IMR-90 (cell line): ENCODE measurements around the gene RNF125. TPM values are rescaled to one million over a fixed set of nuclear protein-coding genes. Genes with fewer than 3 reads are reported as not detected.

Experiments used
- ATAC-seq: fragments of 200-7000 bp; cut with Tn5 transposase; 2 replicates; pipeline ENCODE4 v1.9.1; 2020; ENCODE audit warnings: low read depth, mild to moderate bottlenecking, moderate library complexity
- BruUV-seq: library from RNA; stranded (reverse); fragments of 400-500 nt; replicated peaks from 2 replicates; lab custom pipeline; 2021; lab: Mats Ljungman, UMichigan
- CTCF ChIA-PET: fragments of 300-600 bp; formaldehyde crosslinking; extraction: SDS; loops from one replicate; lab custom pipeline; 2021; ENCODE audit warnings: antibody characterized with exemption; lab: Yijun Ruan, JAX
- POLR2A ChIA-PET: fragments of 300-600 bp; sonication (Branson Sonifier 250); formaldehyde crosslinking; loops from one replicate; lab custom pipeline; 2022; ENCODE audit warnings: antibody characterized with exemption; ENCODE audit not compliant: unreplicated experiment; lab: Charles Lee
- DNase-seq: peaks from one replicate; pipeline ENCODE4 v3.0.0; 2013
- H2AFZ ChIP-seq: replicated peaks from 2 replicates; pipeline ENCODE3; 2013; ENCODE audit warnings: low read length, mild to moderate bottlenecking; ENCODE audit not compliant: poor library complexity
- H2AK5ac ChIP-seq: 2 replicates; pipeline ENCODE4 v1.6.1; 2013; ENCODE audit warnings: low read depth, low read length, inconsistent platforms
- H2AK9ac ChIP-seq: replicated peaks from 2 replicates; pipeline ENCODE3; 2013; ENCODE audit warnings: mild to moderate bottlenecking, low read depth, low read length, moderate library complexity; ENCODE audit not compliant: poor library complexity
- H2BK120ac ChIP-seq: 2 replicates; pipeline ENCODE4 v1.6.1; 2013; ENCODE audit warnings: low read depth, low read length, inconsistent platforms
- H2BK15ac ChIP-seq: 3 replicates; pipeline ENCODE4 v1.6.1; 2013; ENCODE audit warnings: low read depth, low read length, inconsistent platforms
- H2BK20ac ChIP-seq: 2 replicates; pipeline ENCODE4 v1.6.1; 2013; ENCODE audit warnings: low read depth, mild to moderate bottlenecking, inconsistent platforms, low read length, moderate library complexity
- H2BK5ac ChIP-seq: 2 replicates; pipeline ENCODE4 v1.6.1; 2013; ENCODE audit warnings: mild to moderate bottlenecking, low read depth, low read length, inconsistent platforms; ENCODE audit not compliant: poor library complexity, severe bottlenecking
- H3K14ac ChIP-seq: replicated peaks from 2 replicates; pipeline ENCODE4 v1.6.1; 2013; ENCODE audit warnings: low read depth, low read length, inconsistent platforms
- H3K18ac ChIP-seq: 2 replicates; pipeline ENCODE4 v1.6.1; 2013; ENCODE audit warnings: low read depth, low read length, control low read depth
- H3K23ac ChIP-seq: 2 replicates; pipeline ENCODE4 v1.6.1; 2013; ENCODE audit warnings: low read depth, low read length, inconsistent platforms
- H3K27ac ChIP-seq: 2 replicates; pipeline ENCODE4 v1.5.1; 2013; ENCODE audit warnings: mild to moderate bottlenecking, control low read depth, low read length; ENCODE audit not compliant: insufficient read depth
- H3K27me3 ChIP-seq: 2 replicates; pipeline ENCODE4 v1.6.1; 2013; ENCODE audit warnings: low read length; ENCODE audit not compliant: control insufficient read depth, insufficient read depth
- H3K36me3 ChIP-seq: 2 replicates; pipeline ENCODE4 v1.6.1; 2013; ENCODE audit warnings: low read length, mixed read lengths; ENCODE audit not compliant: control insufficient read depth, insufficient read depth
- H3K4ac ChIP-seq: 2 replicates; pipeline ENCODE4 v1.6.1; 2013; ENCODE audit warnings: low read depth, low read length, inconsistent platforms
- H3K4me1 ChIP-seq: 2 replicates; pipeline ENCODE4 v1.6.1; 2013; ENCODE audit warnings: low read length, mixed read lengths; ENCODE audit not compliant: control insufficient read depth, insufficient read depth
- H3K4me2 ChIP-seq: 2 replicates; pipeline ENCODE4 v1.6.1; 2013; ENCODE audit warnings: low read depth, mild to moderate bottlenecking, control low read depth, low read length, moderate library complexity
- H3K4me3 ChIP-seq: 2 replicates; pipeline ENCODE4 v1.5.1; 2013; ENCODE audit warnings: low read depth, mild to moderate bottlenecking, control low read depth, low read length, moderate library complexity; ENCODE audit not compliant: insufficient read depth
- H3K56ac ChIP-seq: 2 replicates; pipeline ENCODE4 v1.6.1; 2013; ENCODE audit warnings: low read length, inconsistent platforms; ENCODE audit not compliant: insufficient read depth; ENCODE audit errors: extremely low read depth
- H3K79me1 ChIP-seq, 2 experiments: 2 replicates each; pipeline ENCODE4 v1.6.1; 2013; ENCODE audit warnings: low read length in 2 of 2, inconsistent platforms in 1 of 2, low read depth in 1 of 2
- H3K9ac ChIP-seq: 2 replicates; pipeline ENCODE4 v1.6.1; 2013; ENCODE audit warnings: low read depth, low read length, control low read depth
- H3K9me1 ChIP-seq: 2 replicates; pipeline ENCODE4 v1.6.1; 2013; ENCODE audit warnings: low read length, inconsistent platforms; ENCODE audit not compliant: insufficient read depth
- H3K9me3 ChIP-seq: 2 replicates; pipeline ENCODE4 v1.6.1; 2013; ENCODE audit warnings: low read length; ENCODE audit not compliant: control insufficient read depth, insufficient read depth
- H4K20me1 ChIP-seq: 2 replicates; pipeline ENCODE4 v1.6.1; 2013; ENCODE audit warnings: low read length, inconsistent platforms; ENCODE audit not compliant: insufficient read depth
- H4K5ac ChIP-seq: 2 replicates; pipeline ENCODE4 v1.6.1; 2013; ENCODE audit warnings: mild to moderate bottlenecking, low read depth, low read length, control low read depth
- H4K8ac ChIP-seq, 2 experiments: 2 replicates each; pipeline ENCODE4 v1.6.1; 2013; ENCODE audit warnings: low read depth in 2 of 2, low read length in 2 of 2, control low read depth in 1 of 2, inconsistent platforms in 1 of 2
- H4K91ac ChIP-seq: 2 replicates; pipeline ENCODE4 v1.6.1; 2013; ENCODE audit warnings: low read depth, low read length, inconsistent platforms; ENCODE audit not compliant: insufficient read depth
- BHLHE40 ChIP-seq: fragments of 150-350 bp; IDR thresholded peaks from 2 replicates; pipeline ENCODE4 v1.6.1; 2016; ENCODE audit warnings: mild to moderate bottlenecking, low read depth, low read length
- CEBPB ChIP-seq: IDR thresholded peaks from 2 replicates; pipeline ENCODE4 v1.6.1; 2012; ENCODE audit warnings: low read depth, low read length, improper control_type of control experiment
- CHD1 ChIP-seq: IDR thresholded peaks from 2 replicates; pipeline ENCODE4 v1.6.1; 2012; ENCODE audit warnings: low read depth, low read length, improper control_type of control experiment
- ELK1 ChIP-seq: fragments of 150-350 bp; IDR thresholded peaks from 2 replicates; pipeline ENCODE4 v1.6.1; 2016; ENCODE audit warnings: low read depth, mild to moderate bottlenecking, low read length, moderate library complexity, borderline replicate concordance
- FOS ChIP-seq: fragments of 150-350 bp; IDR thresholded peaks from 2 replicates; pipeline ENCODE4 v1.6.1; 2016; ENCODE audit warnings: low read depth, low read length
- MAZ ChIP-seq: IDR thresholded peaks from 2 replicates; pipeline ENCODE4 v1.6.1; 2012; ENCODE audit warnings: low read depth, mild to moderate bottlenecking, low read length, improper control_type of control experiment, moderate library complexity, borderline replicate concordance
- NFE2L2 ChIP-seq: fragments of 150-350 bp; IDR thresholded peaks from 2 replicates; pipeline ENCODE4 v1.6.1; 2016; ENCODE audit warnings: low read depth, mild to moderate bottlenecking, low read length
- POLR2A ChIP-seq: IDR thresholded peaks from 2 replicates; pipeline ENCODE4 v1.6.1; 2012; ENCODE audit warnings: mild to moderate bottlenecking, low read depth, low read length
- RAD21 ChIP-seq: IDR thresholded peaks from 2 replicates; pipeline ENCODE4 v1.6.1; 2012; ENCODE audit warnings: low read length, improper control_type of control experiment
- RCOR1 ChIP-seq: IDR thresholded peaks from 2 replicates; pipeline ENCODE4 v1.6.1; 2012; ENCODE audit warnings: mild to moderate bottlenecking, low read length, improper control_type of control experiment; ENCODE audit not compliant: insufficient replicate concordance
- RFX5 ChIP-seq: IDR thresholded peaks from 2 replicates; pipeline ENCODE4 v1.8.0; 2012; ENCODE audit warnings: low read depth, mild to moderate bottlenecking, low read length, moderate library complexity
- SMC3 ChIP-seq: fragments of 150-350 bp; IDR thresholded peaks from 2 replicates; pipeline ENCODE4 v1.6.1; 2016; ENCODE audit warnings: low read depth, mild to moderate bottlenecking, antibody characterized with exemption, low read length, moderate library complexity
- USF2 ChIP-seq: fragments of 150-350 bp; IDR thresholded peaks from 2 replicates; pipeline ENCODE4 v1.6.1; 2017; ENCODE audit warnings: mild to moderate bottlenecking, antibody characterized with exemption, low read length, low read depth
- WGBS, 2 experiments: methylation state at CpG; one replicate each; pipeline versions ENCODE4 v1.1.5 to v1.1.7; 2013; ENCODE audit warnings: missing lambda C conversion rate in 2 of 2; ENCODE audit not compliant: insufficient read length in 1 of 2; ENCODE audit errors: extremely low coverage in 2 of 2; 5-methylcytosine and 5-hydroxymethylcytosine counted together
- dilution Hi-C: fragments of 300-500 bp; cut with HindIII; formaldehyde crosslinking; loops from one replicate; pipeline ENCODE4 v1.14.3; 2018; ENCODE audit warnings: low sequenced_read_pairs; ENCODE audit not compliant: unreplicated experiment
- in situ Hi-C: fragments of 300-500 bp; cut with MboI; formaldehyde crosslinking; loops from 3 replicates; pipeline ENCODE4 v1.14.3; 2019; ENCODE audit warnings: low sequenced_read_pairs, inconsistent platforms, mixed read lengths
- intact Hi-C: fragments of 100-400 bp; cut with micrococcal nuclease; formaldehyde crosslinking; loops from 2 replicates; pipeline ENCODE4 v1.10.0; 2022
- polyA plus RNA-seq, 3 experiments: library from polyadenylated mRNA; depleted of rRNA; stranded (reverse); fragments of >200 nt; gene quantifications; 2 replicates each; pipeline ENCODE4 v1.2.3, GENCODE V29; 2012; ENCODE audit warnings: low replicate concordance in 1 of 3
- total RNA-seq: library from RNA; depleted of rRNA; stranded (reverse); fragments of >200 nt; gene quantifications from 2 replicates; pipeline ENCODE4 v1.2.3, GENCODE V29; 2012

Gene RNF125
- total and polyA plus RNA-seq, 2 of the 4 experiments (the other 2 are of a cell fraction), result under 0.01 to 0.10 TPM

- Histone ChIP-seq H3K9ac (no peak overlapping the region), H2BK120ac (no peak overlapping the region), H2BK15ac (no peak overlapping the region), H3K4me2 (no peak overlapping the region), H4K5ac (no peak overlapping the region), H4K20me1 (no peaks in the 10 kb centered on the region), H3K23ac (no peak overlapping the region), H3K79me1 (no peaks in the 10 kb centered on the region), H2BK20ac (no peak overlapping the region), H3K4me1 (no peaks in the 10 kb centered on the region), H3K9me1 (no peaks in the 10 kb centered on the region), H2AK9ac (no peak overlapping the region), H3K4ac (no peak overlapping the region), H2AK5ac (no peak overlapping the region), H2AFZ (no peak overlapping the region), H3K18ac (no peak overlapping the region), H3K9me3 (peaks cover 8% of the 10 kb centered on the region), H4K8ac (no peak overlapping the region), H3K36me3 (no peaks in the 10 kb centered on the region), H3K27me3 (no peaks in the 10 kb centered on the region), H4K91ac (no peak overlapping the region), H3K4me3 (no peak overlapping the region), H3K27ac (no peak overlapping the region), H2BK5ac (no peak overlapping the region), H3K56ac (no peak overlapping the region), H3K14ac (no peak overlapping the region)
- no TSS peak for BruUV-seq
- in situ Hi-C loops, result loop anchor here (10.0 kb wide), 1 partner anchor 244 kb away; no protein-coding TSS in a partner anchor
- ChIA-PET CTCF (no interaction called here), POLR2A (no interaction called here)
- no CpG with 5 or more reads among the region's 5 CpGs for WGBS, 2 experiments
- intact Hi-C loops, result loop anchor here (5.0 kb wide), 1 partner anchor 156 kb away; no protein-coding TSS in a partner anchor
- no peak for ATAC-seq
- dilution Hi-C loops, result no loop called here
- no peak for DNase-seq
- no peak for TF ChIP-seq CEBPB
- no peak for TF ChIP-seq MAZ
- TF ChIP-seq RFX5, result no peak
- TF ChIP-seq ELK1, result no peak
- TF ChIP-seq USF2, result no peak
- no peak for TF ChIP-seq BHLHE40
- no peak for TF ChIP-seq NFE2L2
- TF ChIP-seq FOS, result no peak
- TF ChIP-seq SMC3, result no peak
- TF ChIP-seq CHD1, result no peak
- no peak for TF ChIP-seq RAD21
- no peak for TF ChIP-seq RCOR1
- no peak for TF ChIP-seq POLR2A
Measured at GRCh38 chr18:31978616-31979015, 40.0 kb upstream of the RNF125 start.
